Measurements from ENCODE around the gene NRSN2. TPM values are rescaled to one million over a fixed set of nuclear protein-coding genes. Genes with fewer than 3 reads are reported as not detected.

Gene NRSN2
- total RNA-seq, 1 experiment from 2014 or later, result 1.9 TPM

- H4K20me1 ChIP-seq (ENCODE audit: insufficient read depth), result no peaks in the 10 kb centered on the region
- TF ChIP-seq, protein P1, sequence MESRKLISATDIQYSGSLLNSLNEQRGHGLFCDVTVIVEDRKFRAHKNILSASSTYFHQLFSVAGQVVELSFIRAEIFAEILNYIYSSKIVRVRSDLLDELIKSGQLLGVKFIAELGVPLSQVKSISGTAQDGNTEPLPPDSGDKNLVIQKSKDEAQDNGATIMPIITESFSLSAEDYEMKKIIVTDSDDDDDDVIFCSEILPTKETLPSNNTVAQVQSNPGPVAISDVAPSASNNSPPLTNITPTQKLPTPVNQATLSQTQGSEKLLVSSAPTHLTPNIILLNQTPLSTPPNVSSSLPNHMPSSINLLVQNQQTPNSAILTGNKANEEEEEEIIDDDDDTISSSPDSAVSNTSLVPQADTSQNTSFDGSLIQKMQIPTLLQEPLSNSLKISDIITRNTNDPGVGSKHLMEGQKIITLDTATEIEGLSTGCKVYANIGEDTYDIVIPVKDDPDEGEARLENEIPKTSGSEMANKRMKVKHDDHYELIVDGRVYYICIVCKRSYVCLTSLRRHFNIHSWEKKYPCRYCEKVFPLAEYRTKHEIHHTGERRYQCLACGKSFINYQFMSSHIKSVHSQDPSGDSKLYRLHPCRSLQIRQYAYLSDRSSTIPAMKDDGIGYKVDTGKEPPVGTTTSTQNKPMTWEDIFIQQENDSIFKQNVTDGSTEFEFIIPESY (IDR thresholded peaks at IDR 0.05; ENCODE audit: extremely low read depth, insufficient replicate concordance, low read length), result no peak
- TF ChIP-seq, protein P2, sequence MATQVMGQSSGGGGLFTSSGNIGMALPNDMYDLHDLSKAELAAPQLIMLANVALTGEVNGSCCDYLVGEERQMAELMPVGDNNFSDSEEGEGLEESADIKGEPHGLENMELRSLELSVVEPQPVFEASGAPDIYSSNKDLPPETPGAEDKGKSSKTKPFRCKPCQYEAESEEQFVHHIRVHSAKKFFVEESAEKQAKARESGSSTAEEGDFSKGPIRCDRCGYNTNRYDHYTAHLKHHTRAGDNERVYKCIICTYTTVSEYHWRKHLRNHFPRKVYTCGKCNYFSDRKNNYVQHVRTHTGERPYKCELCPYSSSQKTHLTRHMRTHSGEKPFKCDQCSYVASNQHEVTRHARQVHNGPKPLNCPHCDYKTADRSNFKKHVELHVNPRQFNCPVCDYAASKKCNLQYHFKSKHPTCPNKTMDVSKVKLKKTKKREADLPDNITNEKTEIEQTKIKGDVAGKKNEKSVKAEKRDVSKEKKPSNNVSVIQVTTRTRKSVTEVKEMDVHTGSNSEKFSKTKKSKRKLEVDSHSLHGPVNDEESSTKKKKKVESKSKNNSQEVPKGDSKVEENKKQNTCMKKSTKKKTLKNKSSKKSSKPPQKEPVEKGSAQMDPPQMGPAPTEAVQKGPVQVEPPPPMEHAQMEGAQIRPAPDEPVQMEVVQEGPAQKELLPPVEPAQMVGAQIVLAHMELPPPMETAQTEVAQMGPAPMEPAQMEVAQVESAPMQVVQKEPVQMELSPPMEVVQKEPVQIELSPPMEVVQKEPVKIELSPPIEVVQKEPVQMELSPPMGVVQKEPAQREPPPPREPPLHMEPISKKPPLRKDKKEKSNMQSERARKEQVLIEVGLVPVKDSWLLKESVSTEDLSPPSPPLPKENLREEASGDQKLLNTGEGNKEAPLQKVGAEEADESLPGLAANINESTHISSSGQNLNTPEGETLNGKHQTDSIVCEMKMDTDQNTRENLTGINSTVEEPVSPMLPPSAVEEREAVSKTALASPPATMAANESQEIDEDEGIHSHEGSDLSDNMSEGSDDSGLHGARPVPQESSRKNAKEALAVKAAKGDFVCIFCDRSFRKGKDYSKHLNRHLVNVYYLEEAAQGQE (IDR thresholded peaks at IDR 0.05; ENCODE audit: low read depth), result no peak
- TF ChIP-seq, protein P3, sequence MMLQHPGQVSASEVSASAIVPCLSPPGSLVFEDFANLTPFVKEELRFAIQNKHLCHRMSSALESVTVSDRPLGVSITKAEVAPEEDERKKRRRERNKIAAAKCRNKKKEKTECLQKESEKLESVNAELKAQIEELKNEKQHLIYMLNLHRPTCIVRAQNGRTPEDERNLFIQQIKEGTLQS (IDR thresholded peaks at IDR 0.05), result no peak
- no peaks in the 10 kb centered on the region for H3K27me3 ChIP-seq (ENCODE audit: insufficient read depth, low read length)
- ATAC-seq (no peak), DNase-seq (ENCODE audit: low read depth, low spot score) (no peak)
- H3K9me3 ChIP-seq (ENCODE audit: control insufficient read depth in 1 of 2, insufficient read depth in 1 of 2, low read depth in 1 of 2, low read length in 2 of 2), result no peaks in the 10 kb centered on the region
- BruUV-seq (replicated peaks), result no TSS peak
- H2AFZ ChIP-seq (ENCODE audit: low read depth, low read length, poor library complexity, severe bottlenecking), result no peak overlapping the region
- no peak overlapping the region for H3K27ac ChIP-seq (ENCODE audit: low read depth, low read length)
- H3K36me3 ChIP-seq (ENCODE audit: control insufficient read depth in 1 of 2, insufficient read depth in 2 of 2, low read length in 2 of 2), result no peaks in the 10 kb centered on the region
- H3K4me1 ChIP-seq (ENCODE audit: control insufficient read depth in 1 of 2, insufficient read depth in 2 of 2, low read length in 2 of 2), result peaks cover 0 to 12% of the 10 kb centered on the region in 2 experiments; a peak in 2 of 4 replicates
- H3K9me2 ChIP-seq (ENCODE audit: insufficient read depth), result no peaks in the 10 kb centered on the region
- no peak overlapping the region for H3K4me3 ChIP-seq (replicated peaks in 1 of 2; ENCODE audit: low read depth in 1 of 2, low read length in 2 of 2)
- POLR2A ChIA-PET, result no interaction called here
- intact Hi-C loops (cut with micrococcal nuclease), result no loop called here
- RAD21 ChIA-PET (ENCODE audit: low non-redundant PET in 1 of 2, low total read pairs in 2 of 2, uncharacterized antibody in 2 of 2, unreplicated experiment in 2 of 2), result no interaction called here
- CTCF ChIA-PET, result no interaction called here
- no peak overlapping the region for H3K9ac ChIP-seq (ENCODE audit: low read length)
- no peak overlapping the region for H3K4me2 ChIP-seq (ENCODE audit: low read length)
- H3K79me2 ChIP-seq (ENCODE audit: insufficient read depth, low read length), result no peaks in the 10 kb centered on the region
Observed at GRCh38 chr20:312067-312466, 34.8 kb upstream of the NRSN2 start.
